CD8-positive, alpha-beta memory T cell (primary cell): ENCODE results near the gene NAP1L1. TPM values are rescaled to one million over a fixed set of nuclear protein-coding genes. Genes with fewer than 3 reads are reported as not detected.

Source experiments
- CTCF ChIA-PET: fragments of 350-600 bp; sonication (Branson Sonifier 250); formaldehyde crosslinking; loops from one replicate; lab custom pipeline; 2021; ENCODE audit warnings: antibody characterized with exemption; lab: Charles Lee
- POLR2A ChIA-PET: fragments of 350-600 bp; sonication (Branson Sonifier 250); formaldehyde crosslinking; loops from one replicate; lab custom pipeline; 2021; ENCODE audit warnings: antibody characterized with exemption; lab: Charles Lee
- DNase-seq, 5 donors: peaks; one replicate each; pipeline versions ENCODE4 v3.0.0 to v3.0.0-alpha.2; 2020 to 2022; ENCODE audit warnings: mixed read lengths in 1 of 5
- H3K27ac ChIP-seq: one replicate; pipeline ENCODE4 v1.7.0; 2013; ENCODE audit warnings: low read depth, mild to moderate bottlenecking, low read length, moderate library complexity
- H3K27me3 ChIP-seq: 2 replicates; pipeline ENCODE4 v1.7.0; 2013; ENCODE audit warnings: low read length, mild to moderate bottlenecking; ENCODE audit not compliant: insufficient read depth, poor library complexity, severe bottlenecking
- H3K36me3 ChIP-seq: 2 replicates; pipeline ENCODE4 v1.7.0; 2013; ENCODE audit warnings: mild to moderate bottlenecking, low read length, moderate library complexity; ENCODE audit not compliant: insufficient read depth
- H3K4me1 ChIP-seq: 2 replicates; pipeline ENCODE4 v1.7.0; 2013; ENCODE audit warnings: mild to moderate bottlenecking, low read length, moderate library complexity; ENCODE audit not compliant: insufficient read depth
- H3K4me3 ChIP-seq: 2 replicates; pipeline ENCODE4 v1.7.0; 2013; ENCODE audit warnings: mild to moderate bottlenecking, low read length
- H3K9me3 ChIP-seq: 2 replicates; pipeline ENCODE4 v1.7.0; 2013; ENCODE audit warnings: mild to moderate bottlenecking, low read length
- H3K27ac Mint-ChIP-seq, 8 donors: one replicate each; pipeline ENCODE4 v1.8.0; 2020 to 2021; ENCODE audit warnings: mixed read lengths in 8 of 8, mild to moderate bottlenecking in 6 of 8, inconsistent platforms in 3 of 8, moderate library complexity in 3 of 8
- H3K27me3 Mint-ChIP-seq, 2 donors: one replicate each; pipeline ENCODE4 v1.8.0; 2020 to 2021; ENCODE audit warnings: mixed read lengths in 2 of 2, mild to moderate bottlenecking in 1 of 2, moderate library complexity in 1 of 2
- H3K36me3 Mint-ChIP-seq, 3 donors: one replicate each; pipeline ENCODE4 v1.8.0; 2020 to 2021; ENCODE audit warnings: mixed read lengths in 3 of 3, inconsistent platforms in 1 of 3, mild to moderate bottlenecking in 1 of 3
- H3K4me1 Mint-ChIP-seq, 3 donors: one replicate each; pipeline ENCODE4 v1.8.0; 2020 to 2021; ENCODE audit warnings: mixed read lengths in 3 of 3, inconsistent platforms in 1 of 3, mild to moderate bottlenecking in 1 of 3
- H3K4me3 Mint-ChIP-seq, 7 donors: one replicate each; pipeline ENCODE4 v1.8.0; 2020 to 2021; ENCODE audit warnings: mixed read lengths in 7 of 7, mild to moderate bottlenecking in 6 of 7, moderate library complexity in 4 of 7, inconsistent platforms in 2 of 7
- H3K9me3 Mint-ChIP-seq, 5 donors: one replicate each; pipeline ENCODE4 v1.8.0; 2020 to 2022; ENCODE audit warnings: mixed read lengths in 5 of 5, mild to moderate bottlenecking in 3 of 5, moderate library complexity in 2 of 5, inconsistent platforms in 1 of 5
- polyA plus RNA-seq: library from polyadenylated mRNA; unstranded; fragments of 300-500 nt; fragmentation: Illumina TruSeq; gene quantifications from one replicate; pipeline ENCODE4 v1.2.3, GENCODE V29; 2021
- total RNA-seq, 2 experiments: library from RNA; stranded (reverse); gene quantifications; one replicate each; pipeline ENCODE4 v1.2.3, GENCODE V29; 2021

NAP1L1 gene
- total and polyA plus RNA-seq, 3 experiments from 2014 or later, result 166 to 964 (median 926) TPM

DNA sequence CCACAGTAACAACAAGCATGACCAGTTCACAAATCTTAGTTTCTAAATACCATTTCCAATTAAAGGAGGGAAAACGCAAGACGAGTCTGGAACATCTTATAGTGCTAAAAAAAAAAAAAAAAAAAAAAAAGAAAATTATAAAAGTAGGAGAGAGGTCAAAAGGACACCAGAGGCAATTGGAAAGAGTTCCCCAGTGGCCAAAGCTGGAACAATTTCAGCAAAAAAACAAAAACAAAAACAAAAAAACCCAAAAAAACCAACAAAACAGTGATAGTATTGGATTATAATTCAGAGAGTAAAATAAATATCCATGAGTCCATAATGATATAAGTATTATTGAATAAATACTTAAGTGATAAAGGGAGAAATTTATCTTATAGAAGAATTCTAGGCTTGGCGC lies 10.3 kb upstream of the NAP1L1 start:
- H3K27ac ChIP-seq, result no peak overlapping the region
- ChIA-PET POLR2A (no interaction called here), CTCF (no interaction called here)
- Mint-ChIP-seq H3K4me1 (no peaks in the 10 kb centered on the region), H3K36me3 (no peaks in the 10 kb centered on the region), H3K4me3 (no peak overlapping the region), H3K9me3 (no peaks in the 10 kb centered on the region), H3K27ac (no peak overlapping the region), H3K27me3 (peaks cover 0 to 14% of the 10 kb centered on the region in 2 donors)
- no peaks in the 10 kb centered on the region for H3K27me3 ChIP-seq
- no peaks in the 10 kb centered on the region for H3K4me1 ChIP-seq
- no peaks in the 10 kb centered on the region for H3K36me3 ChIP-seq
- no peak for DNase-seq
- H3K9me3 ChIP-seq, result no peaks in the 10 kb centered on the region
- no peak overlapping the region for H3K4me3 ChIP-seq

DNA sequence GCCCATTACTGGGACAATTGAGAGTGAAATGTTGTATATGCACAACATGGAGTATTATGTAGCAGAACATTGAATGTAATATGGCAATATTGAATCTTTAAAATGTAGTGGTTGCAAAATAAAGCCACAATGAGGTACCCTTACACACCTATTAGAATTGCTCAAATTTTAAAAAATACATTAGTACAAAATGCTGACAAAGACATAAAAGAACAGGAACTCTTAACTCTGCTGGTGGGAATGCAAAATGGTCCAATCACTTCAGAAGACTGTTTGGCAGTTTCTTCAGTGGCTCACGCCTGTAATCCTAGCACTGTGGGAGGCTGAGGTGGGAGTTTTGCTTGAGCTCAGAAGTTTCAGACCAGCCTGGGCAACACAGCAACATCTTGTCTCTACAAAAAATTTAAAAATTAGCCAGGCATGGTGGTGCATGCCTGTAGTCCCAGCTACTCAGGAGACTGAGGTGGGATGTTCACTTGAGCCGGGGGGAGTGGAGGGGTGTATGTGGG lies 6.8 kb upstream of the NAP1L1 start:
- H3K36me3 Mint-ChIP-seq, result no peaks in the 10 kb centered on the region
- no peak overlapping the region for H3K4me3 Mint-ChIP-seq
- ChIA-PET CTCF (no interaction called here), POLR2A (no interaction called here)
- no peaks in the 10 kb centered on the region for H3K9me3 ChIP-seq
- no peaks in the 10 kb centered on the region for H3K27me3 ChIP-seq
- no peak for DNase-seq
- H3K27ac Mint-ChIP-seq, result no peak overlapping the region
- no peak overlapping the region for H3K27ac ChIP-seq
- H3K27me3 Mint-ChIP-seq, result peaks cover 0 to 14% of the 10 kb centered on the region in 2 donors
- H3K9me3 Mint-ChIP-seq, result no peaks in the 10 kb centered on the region
- peaks cover 1 to 4% (median 4%) of the 10 kb centered on the region in 3 donors for H3K4me1 Mint-ChIP-seq
- no peak overlapping the region for H3K4me3 ChIP-seq
- H3K4me1 ChIP-seq, result no peaks in the 10 kb centered on the region
- no peaks in the 10 kb centered on the region for H3K36me3 ChIP-seq

GRCh38 chr12:76085520-76085868 lies 1.0 kb upstream of the NAP1L1 start:
- ChIA-PET CTCF (no interaction called here), POLR2A (interaction anchor here (1.8 kb wide), 1 partner anchor 54 kb away, joined by 5 read pairs; the partner anchor contains the start of gene PHLDA1)
- H3K9me3 Mint-ChIP-seq, result no peaks in the 10 kb centered on the region
- Histone ChIP-seq H3K36me3 (no peaks in the 10 kb centered on the region), H3K4me3 (peak overlapping the region; percentile 68), H3K9me3 (no peaks in the 10 kb centered on the region), H3K27ac (peak overlapping the region; percentile 97), H3K4me1 (peaks cover 36% of the 10 kb centered on the region), H3K27me3 (no peaks in the 10 kb centered on the region)
- DNase-seq, result peak in 4 of 5 donors; percentile 42 to 61 (median 56)
- H3K36me3 Mint-ChIP-seq, result peaks cover 0 to 12% (median 0%) of the 10 kb centered on the region in 3 donors
- peak overlapping the region; percentile 96 to 100 (median 98) for H3K4me3 Mint-ChIP-seq
- peaks cover 40 to 53% (median 48%) of the 10 kb centered on the region in 3 donors for H3K4me1 Mint-ChIP-seq
- H3K27ac Mint-ChIP-seq, result peak overlapping the region; percentile 98 to 100 (median 99)
- H3K27me3 Mint-ChIP-seq, result peaks cover 0 to 4% of the 10 kb centered on the region in 2 donors

GRCh38 chr12:76084863-76085519 lies 506 bp upstream of the NAP1L1 start:
- H3K4me1 ChIP-seq, result peaks cover 39% of the 10 kb centered on the region
- ChIA-PET POLR2A (interaction anchor here (1.0 to 2.6 kb wide), 5 partner anchors 20 to 574 kb away, joined by 5 to 19 read pairs (median 5); partner anchors contain the start of genes BBS10, KRR1, OSBPL8 and PHLDA1), CTCF (interaction anchor here (1.3 kb wide), 1 partner anchor 71 kb away, joined by 3 read pairs; no protein-coding TSS in a partner anchor)
- H3K4me3 ChIP-seq, result peak overlapping the region; percentile 68
- DNase-seq, result peak in 1 of 5 donors; percentile 82
- Mint-ChIP-seq H3K27me3 (peaks cover 0 to 4% of the 10 kb centered on the region in 2 donors), H3K36me3 (peaks cover 0 to 16% (median 0%) of the 10 kb centered on the region in 3 donors), H3K4me3 (peak overlapping the region; percentile 96 to 100 (median 98)), H3K4me1 (peaks cover 44 to 58% (median 53%) of the 10 kb centered on the region in 3 donors), H3K9me3 (no peaks in the 10 kb centered on the region), H3K27ac (peak overlapping the region; percentile 98 to 100 (median 99))
- no peaks in the 10 kb centered on the region for H3K27me3 ChIP-seq
- H3K27ac ChIP-seq, result peak overlapping the region; percentile 97
- H3K9me3 ChIP-seq, result no peaks in the 10 kb centered on the region
- H3K36me3 ChIP-seq, result no peaks in the 10 kb centered on the region

GRCh38 chr12:76083246-76083903 lies 1.1 kb downstream of the NAP1L1 start:
- DNase-seq, result no peak
- no peaks in the 10 kb centered on the region for H3K27me3 ChIP-seq
- Mint-ChIP-seq H3K4me1 (peaks cover 58 to 74% (median 67%) of the 10 kb centered on the region in 3 donors), H3K4me3 (peak overlapping the region; percentile 89 to 100 (median 98)), H3K9me3 (peaks cover 0 to 7% (median 0%) of the 10 kb centered on the region in 5 donors), H3K27ac (peak overlapping the region; percentile 97 to 100 (median 98)), H3K36me3 (peaks cover 3 to 26% (median 7%) of the 10 kb centered on the region in 3 donors), H3K27me3 (peaks cover 0 to 4% of the 10 kb centered on the region in 2 donors)
- H3K27ac ChIP-seq, result peak overlapping the region; percentile 97
- no peaks in the 10 kb centered on the region for H3K9me3 ChIP-seq
- H3K4me3 ChIP-seq, result peak overlapping the region; percentile 68
- H3K4me1 ChIP-seq, result peaks cover 39% of the 10 kb centered on the region
- ChIA-PET CTCF (interaction anchor here (1.3 kb wide), 1 partner anchor 73 kb away, joined by 3 read pairs; no protein-coding TSS in a partner anchor), POLR2A (interaction anchor here (0.5 to 2.6 kb wide), 7 partner anchors 49 to 756 kb away, joined by 3 to 19 read pairs (median 5); partner anchors contain the start of genes BBS10, KRR1, OSBPL8 and PHLDA1)
- no peaks in the 10 kb centered on the region for H3K36me3 ChIP-seq

- Histone ChIP-seq H3K4me3 (no peak overlapping the region), H3K27me3 (no peaks in the 10 kb centered on the region), H3K27ac (no peak overlapping the region), H3K9me3 (no peaks in the 10 kb centered on the region), H3K36me3 (no peaks in the 10 kb centered on the region), H3K4me1 (peaks cover 39% of the 10 kb centered on the region)
- CTCF ChIA-PET, result no interaction called here
- Mint-ChIP-seq H3K36me3 (peaks cover 3 to 33% (median 8%) of the 10 kb centered on the region in 3 donors), H3K9me3 (peaks cover 0 to 9% (median 0%) of the 10 kb centered on the region in 5 donors), H3K27me3 (peaks cover 0 to 4% of the 10 kb centered on the region in 2 donors), H3K4me3 (peak overlapping the region in 4 of 7 donors; percentile 27 to 82 (median 39)), H3K27ac (peak overlapping the region in 5 of 8 donors; percentile 18 to 61 (median 28)), H3K4me1 (peaks cover 69 to 87% (median 79%) of the 10 kb centered on the region in 3 donors)
- DNase-seq, result no peak
- POLR2A ChIA-PET, result no interaction called here
Observed at GRCh38 chr12:76081909-76082308, 2.6 kb downstream of the NAP1L1 start.

DNA sequence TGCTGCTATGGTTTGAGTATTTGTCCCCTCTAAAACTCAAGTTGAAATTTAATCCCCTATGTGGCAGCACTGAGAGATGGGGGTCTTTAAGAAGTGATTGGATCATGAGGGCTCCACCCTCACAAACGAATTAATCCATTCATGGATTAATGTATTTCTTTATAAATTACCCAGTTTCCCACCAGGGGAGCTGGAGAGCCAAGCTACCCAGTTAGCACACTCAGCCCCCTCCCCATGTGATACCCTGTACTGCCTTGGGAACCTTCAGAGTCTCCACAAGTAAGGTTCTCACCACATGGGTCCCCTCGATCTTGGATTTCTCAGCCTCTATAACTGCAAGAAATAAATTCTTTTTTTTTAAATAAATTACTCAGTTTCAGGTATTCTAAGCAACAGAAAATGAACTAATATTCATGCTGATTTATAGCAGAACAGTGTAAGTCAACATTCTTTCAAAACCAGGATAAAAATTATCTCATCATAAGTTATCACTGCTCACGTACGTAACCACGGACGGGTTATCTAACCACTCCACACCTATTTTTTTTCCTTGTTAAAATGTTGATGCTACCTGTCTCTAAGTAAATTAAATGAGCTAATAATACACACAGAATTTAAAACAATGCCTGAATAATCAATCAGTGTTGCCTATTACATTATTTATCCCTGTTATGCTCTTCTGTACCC lies 3.6 kb downstream of the NAP1L1 start:
- Mint-ChIP-seq H3K4me1 (peaks cover 68 to 90% (median 81%) of the 10 kb centered on the region in 3 donors), H3K4me3 (peak overlapping the region in 1 of 7 donors; percentile 18), H3K9me3 (peaks cover 0 to 9% (median 0%) of the 10 kb centered on the region in 5 donors), H3K27ac (peak overlapping the region in 2 of 8 donors; percentile 12 to 28), H3K36me3 (peaks cover 3 to 37% (median 8%) of the 10 kb centered on the region in 3 donors), H3K27me3 (peaks cover 0 to 4% of the 10 kb centered on the region in 2 donors)
- no peak for DNase-seq
- no peak overlapping the region for H3K4me3 ChIP-seq
- ChIA-PET POLR2A (interaction anchor here (0.5 kb wide), 1 partner anchor 113 kb away, joined by 5 read pairs; no protein-coding TSS in a partner anchor), CTCF (no interaction called here)
- H3K27ac ChIP-seq, result no peak overlapping the region
- H3K9me3 ChIP-seq, result no peaks in the 10 kb centered on the region
- H3K27me3 ChIP-seq, result no peaks in the 10 kb centered on the region
- peaks cover 39% of the 10 kb centered on the region for H3K4me1 ChIP-seq
- no peaks in the 10 kb centered on the region for H3K36me3 ChIP-seq
